ENCODE measurements around the gene RECK.

The RECK gene

GRCh38 chr9:36138496-36138895 is 101.8 kb downstream of the RECK start:
- no peak for DNase-seq (ENCODE audit: low read depth)

DNA sequence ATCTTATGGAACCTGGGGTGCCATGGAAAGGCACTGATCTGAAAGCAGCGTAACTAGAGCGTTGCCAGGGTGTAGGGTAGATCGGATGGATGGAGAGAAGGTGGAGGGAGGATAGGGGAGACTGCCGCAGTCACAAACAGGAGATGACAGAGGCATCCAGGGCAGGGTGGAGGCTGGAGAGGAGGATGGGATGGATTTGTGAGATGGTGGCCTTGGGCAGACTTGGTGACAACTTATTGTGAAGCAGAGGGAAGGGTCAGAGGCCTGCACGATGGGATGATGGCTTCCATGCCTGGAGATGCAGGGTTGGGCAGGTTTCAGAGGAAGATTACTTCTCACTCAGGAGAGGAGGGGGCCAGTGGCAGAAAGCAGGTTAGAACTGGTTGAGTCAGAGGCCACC is 102.2 kb downstream of the RECK start:
- no peak for DNase-seq (ENCODE audit: low read depth)

- no peak for DNase-seq (ENCODE audit: low read depth)
These were observed 103.7 kb downstream of the RECK start for GRCh38 chr9:36140086-36141084.

GRCh38 chr9:36141288-36141687 is 104.6 kb downstream of the RECK start:
- DNase-seq (ENCODE audit: low read depth): no peak

DNA sequence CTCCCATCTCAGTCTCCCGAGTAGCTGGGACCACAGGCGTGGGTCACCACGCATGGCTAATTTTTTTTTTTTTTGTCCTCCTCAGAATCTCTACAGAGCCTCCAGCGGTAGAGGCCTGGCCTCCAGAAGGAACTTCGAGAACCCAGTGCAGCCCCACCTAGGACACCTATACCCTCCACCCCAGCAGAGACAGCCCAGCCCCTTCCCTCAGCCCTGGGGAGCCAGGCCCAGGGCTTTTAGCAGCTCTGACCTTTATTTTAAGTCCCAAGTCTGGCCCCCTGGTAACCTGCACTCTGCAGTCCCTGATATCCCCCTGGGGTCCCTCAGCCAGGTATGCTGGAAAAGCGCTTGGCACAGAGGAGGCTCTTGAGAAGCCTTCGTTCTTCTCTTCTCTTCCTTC is 105.0 kb downstream of the RECK start:
- DNase-seq (ENCODE audit: low read depth): no peak

DNA sequence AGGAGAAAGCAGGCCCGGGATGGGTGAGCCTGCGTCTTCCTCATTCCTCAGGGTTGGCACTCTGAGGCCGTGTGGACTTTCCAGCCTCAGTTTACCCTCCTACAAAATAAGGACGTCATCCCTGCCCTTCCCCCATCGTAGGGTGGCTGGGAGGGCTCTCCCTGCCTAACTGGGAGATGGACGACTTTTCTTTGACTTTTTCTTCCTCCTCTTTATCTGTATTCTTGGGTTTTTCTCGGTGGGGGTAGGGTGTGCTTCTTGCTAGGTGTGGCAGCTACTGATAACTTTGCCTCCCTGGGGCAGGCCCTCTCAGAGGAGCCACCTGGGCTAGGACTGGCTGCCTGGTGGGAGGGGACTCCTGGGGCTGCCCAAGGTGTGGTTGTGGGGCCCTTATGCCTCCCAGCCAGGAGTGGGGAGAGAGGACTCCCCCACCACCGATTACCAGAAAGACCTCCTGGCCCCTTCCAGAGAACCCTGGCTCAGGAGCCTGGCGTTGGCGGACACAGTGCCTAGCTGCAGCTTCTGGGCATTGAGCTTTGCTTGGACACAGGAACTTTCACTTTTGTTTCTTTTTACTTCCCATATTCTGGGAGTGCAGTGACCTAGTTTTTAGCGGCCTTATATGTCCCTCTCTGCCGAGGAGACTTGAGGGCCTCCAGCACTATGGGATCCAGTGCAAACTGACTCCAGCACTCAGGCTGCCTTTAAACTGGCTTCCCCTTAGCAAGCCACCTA is 106.0 kb downstream of the RECK start:
- DNase-seq (ENCODE audit: low read depth): no peak

- no peak for DNase-seq (ENCODE audit: low read depth)
These were observed 106.5 kb downstream of the RECK start for GRCh38 chr9:36143245-36143641.

GRCh38 chr9:36144309-36145232 is 107.9 kb downstream of the RECK start:
- no peak for DNase-seq (ENCODE audit: low read depth)

DNA sequence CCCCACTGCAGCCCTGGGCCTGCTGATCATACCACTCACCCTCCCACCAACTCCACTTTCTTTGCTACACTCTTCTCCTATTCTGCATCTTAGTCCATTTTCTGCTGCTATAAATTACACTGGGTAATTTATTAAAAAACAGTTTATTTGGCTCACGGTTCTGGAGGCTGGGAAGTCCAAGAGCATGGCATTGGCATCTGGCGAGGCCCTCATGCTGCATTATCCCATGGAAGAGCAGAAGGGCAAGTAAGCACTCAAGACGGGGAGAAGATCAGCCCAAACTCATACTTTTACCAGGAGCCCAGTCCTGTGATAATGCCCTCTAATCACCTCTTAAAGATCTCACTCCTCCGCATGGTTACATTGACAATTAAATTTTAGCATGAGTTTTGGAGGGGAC is 109.3 kb downstream of the RECK start:
- DNase-seq (ENCODE audit: low read depth): no peak

DNA sequence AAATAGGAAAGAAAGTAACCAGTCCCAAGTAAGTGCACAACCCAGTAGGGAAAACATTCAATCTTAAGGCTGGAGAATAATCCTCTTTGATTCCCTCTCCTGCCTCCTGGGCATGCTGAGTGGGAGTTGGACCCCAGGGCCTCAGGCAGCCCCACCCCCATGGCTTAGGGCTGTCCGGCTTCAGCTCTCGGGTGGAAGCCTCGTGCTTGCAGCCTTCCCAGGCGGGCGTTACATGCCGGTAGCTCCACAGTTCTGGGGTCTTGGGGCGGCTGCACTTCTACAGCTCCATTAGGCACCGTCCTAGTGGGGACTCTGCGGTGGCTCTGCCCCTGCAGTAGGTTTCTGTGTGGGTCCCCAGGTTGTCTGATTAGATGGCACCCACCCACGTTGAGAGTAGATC is 109.9 kb downstream of the RECK start:
- no peak for DNase-seq (ENCODE audit: low read depth)

GRCh38 chr9:36147441-36148175 is 110.9 kb downstream of the RECK start:
- DNase-seq (ENCODE audit: low read depth): no peak

- peak; percentile 98 for DNase-seq (ENCODE audit: low read depth)
These were observed 111.8 kb downstream of the RECK start for GRCh38 chr9:36148311-36149051.

- DNase-seq (ENCODE audit: low read depth): peak; percentile 83
These were observed 112.5 kb downstream of the RECK start for GRCh38 chr9:36149197-36149596.

DNA sequence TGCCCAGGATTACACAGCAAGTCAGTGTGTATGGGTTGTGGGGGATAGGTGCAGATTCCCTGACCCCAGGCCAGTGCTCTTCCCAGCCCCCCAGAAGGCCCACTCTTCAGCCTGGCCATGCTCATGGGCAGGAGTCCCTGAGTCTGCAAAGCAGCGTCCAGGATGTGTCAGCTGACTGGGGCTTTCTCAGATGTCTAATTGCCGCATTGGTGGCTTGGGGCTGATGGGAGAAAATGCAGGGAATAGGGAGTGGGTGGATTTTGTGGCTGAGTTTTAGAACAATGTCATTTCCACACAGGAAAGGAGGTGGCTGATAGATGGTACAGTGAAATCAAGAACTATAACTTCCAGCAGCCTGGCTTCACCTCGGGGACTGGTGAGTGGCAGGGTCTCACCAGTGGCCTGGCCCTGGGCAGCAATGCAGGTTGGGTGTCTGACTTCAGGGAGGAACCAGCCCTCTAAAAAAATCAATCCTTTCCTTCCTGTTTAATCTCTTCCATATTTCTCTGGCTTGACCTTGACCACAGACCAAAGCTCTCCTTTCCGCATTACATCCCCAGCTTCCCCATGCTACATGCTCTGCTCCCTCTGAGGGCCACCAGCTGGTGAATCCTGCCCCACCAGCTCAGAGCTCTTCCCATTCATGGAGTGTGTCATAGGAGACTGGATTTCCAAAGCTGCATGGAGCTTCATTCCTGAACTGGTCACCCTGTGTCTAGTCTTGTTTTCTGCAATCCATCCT is 114.0 kb downstream of the RECK start:
- peak; percentile 40 for DNase-seq (ENCODE audit: low read depth)

GRCh38 chr9:36151316-36152210 is 114.8 kb downstream of the RECK start:
- peak; percentile 69 for DNase-seq (ENCODE audit: low read depth)

DNA sequence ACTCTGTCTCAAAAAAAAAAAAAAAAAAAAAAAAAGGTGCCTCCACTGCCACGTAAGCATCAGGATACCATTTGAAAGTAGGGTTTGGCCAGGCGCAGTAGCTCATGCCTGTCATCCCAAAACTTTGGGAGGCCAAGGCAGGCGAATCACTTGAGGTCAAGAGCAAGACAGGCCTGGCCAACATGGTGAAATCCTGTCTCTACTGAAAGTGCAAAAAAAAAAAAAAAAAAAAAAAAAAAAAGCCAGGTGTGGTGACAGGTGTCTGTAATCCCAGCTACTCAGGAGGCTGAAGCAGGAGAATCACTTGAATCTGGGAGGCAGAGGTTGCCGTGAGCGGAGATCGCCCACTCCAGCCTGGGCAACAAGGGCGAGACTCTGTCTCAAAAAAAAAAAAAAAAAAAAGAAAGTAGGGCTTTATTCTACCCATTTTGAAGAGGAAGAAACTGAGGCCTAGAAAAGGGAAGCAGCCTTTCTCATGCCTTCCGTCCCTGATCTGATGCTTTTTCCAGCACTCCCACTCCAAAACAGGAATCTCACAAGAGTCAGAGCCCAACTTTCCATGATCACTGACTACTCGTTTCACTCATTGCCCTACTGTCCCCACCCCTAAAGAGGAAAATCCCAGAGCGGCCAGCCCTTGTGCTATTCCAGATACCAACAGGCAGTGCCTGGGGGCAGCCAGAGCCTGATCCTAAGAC is 116.2 kb downstream of the RECK start:
- no peak for DNase-seq (ENCODE audit: low read depth)

GRCh38 chr9:36153746-36154145 is 117.0 kb downstream of the RECK start:
- DNase-seq (ENCODE audit: low read depth): no peak

GRCh38 chr9:36154331-36154952 is 117.7 kb downstream of the RECK start:
- peak; percentile 90 for DNase-seq (ENCODE audit: low read depth)
